Neuronal stem cell (in vitro differentiated cells): ENCODE results near the gene KRTAP10-2.

Experiments
- DNase-seq: peaks from one replicate; pipeline ENCODE4 v3.0.0-alpha.2; 2013; ENCODE audit warnings: low spot score
- H2AFZ ChIP-seq: one replicate; pipeline ENCODE4 v1.6.1; 2013; ENCODE audit warnings: mild to moderate bottlenecking, low read length, inconsistent platforms
- H2AK5ac ChIP-seq: 2 replicates; pipeline ENCODE4 v1.6.1; 2013; ENCODE audit warnings: low read depth, mild to moderate bottlenecking, inconsistent platforms, low read length, moderate library complexity, mixed read lengths
- H2BK120ac ChIP-seq: 2 replicates; pipeline ENCODE4 v1.6.1; 2013; ENCODE audit warnings: low read depth, mild to moderate bottlenecking, inconsistent platforms, low read length, moderate library complexity, mixed read lengths
- H2BK12ac ChIP-seq: one replicate; pipeline ENCODE4 v1.6.1; 2013; ENCODE audit warnings: low read length, inconsistent platforms
- H2BK15ac ChIP-seq: 2 replicates; pipeline ENCODE4 v1.6.1; 2013; ENCODE audit warnings: mild to moderate bottlenecking, low read length, inconsistent platforms, mixed read lengths
- H2BK5ac ChIP-seq: one replicate; pipeline ENCODE4 v1.6.1; 2013; ENCODE audit warnings: inconsistent platforms, mild to moderate bottlenecking, low read length, moderate library complexity
- H3K14ac ChIP-seq: one replicate; pipeline ENCODE4 v1.6.1; 2013; ENCODE audit warnings: low read length, inconsistent platforms
- H3K18ac ChIP-seq: 2 replicates; pipeline ENCODE4 v1.6.1; 2013; ENCODE audit warnings: low read length, inconsistent platforms
- H3K23ac ChIP-seq: 2 replicates; pipeline ENCODE4 v1.6.1; 2013; ENCODE audit warnings: low read depth, mild to moderate bottlenecking, mixed read lengths, low read length, inconsistent platforms; ENCODE audit not compliant: poor library complexity
- H3K27ac ChIP-seq: replicated peaks from 3 replicates; pipeline ENCODE4 v1.5.1; 2013; ENCODE audit warnings: low read length, inconsistent platforms
- H3K27me3 ChIP-seq, 3 experiments: 2 replicates each; pipeline ENCODE4 v1.6.1; 2013; ENCODE audit warnings: low read length in 3 of 3, mild to moderate bottlenecking in 2 of 3, inconsistent platforms in 1 of 3, low read depth in 1 of 3, mixed read lengths in 1 of 3, moderate library complexity in 1 of 3; ENCODE audit not compliant: control insufficient read depth in 3 of 3, insufficient read depth in 3 of 3
- H3K36me3 ChIP-seq, 2 donors: replicated peaks in 1 of 2; 2 replicates each; pipeline ENCODE4 v1.6.1; 2013; ENCODE audit warnings: low read length in 2 of 2; ENCODE audit not compliant: control insufficient read depth in 2 of 2, insufficient read depth in 2 of 2
- H3K4ac ChIP-seq: 2 replicates; pipeline ENCODE4 v1.6.1; 2013; ENCODE audit warnings: inconsistent platforms, mild to moderate bottlenecking, low read length, moderate library complexity
- H3K4me1 ChIP-seq, 2 donors: 1 replicate in 1 of 2; 2 replicates in 1 of 2; pipeline ENCODE4 v1.6.1; 2013; ENCODE audit warnings: low read length in 2 of 2, low read depth in 1 of 2; ENCODE audit not compliant: control insufficient read depth in 2 of 2, insufficient read depth in 1 of 2
- H3K4me2 ChIP-seq: one replicate; pipeline ENCODE4 v1.6.1; 2013; ENCODE audit warnings: mild to moderate bottlenecking, low read length, inconsistent platforms; ENCODE audit not compliant: insufficient read depth, poor library complexity, severe bottlenecking
- H3K4me3 ChIP-seq, 2 donors: 2 replicates each; pipeline ENCODE4 v1.5.1; 2013; ENCODE audit warnings: low read length in 2 of 2, mild to moderate bottlenecking in 2 of 2, inconsistent platforms in 1 of 2, moderate library complexity in 1 of 2
- H3K79me1 ChIP-seq: one replicate; pipeline ENCODE4 v1.6.1; 2013; ENCODE audit warnings: low read depth, mild to moderate bottlenecking, inconsistent platforms, low read length, moderate library complexity
- H3K9ac ChIP-seq: one replicate; pipeline ENCODE4 v1.6.1; 2013; ENCODE audit warnings: mild to moderate bottlenecking, low read depth, low read length, inconsistent platforms; ENCODE audit not compliant: poor library complexity
- H3K9me3 ChIP-seq, 2 donors: replicated peaks in 1 of 2; 2 replicates each; pipeline versions ENCODE3 to v1.6.1; 2013; ENCODE audit warnings: low read length in 2 of 2, mild to moderate bottlenecking in 2 of 2, inconsistent platforms in 1 of 2, low read depth in 1 of 2, mixed read lengths in 1 of 2, moderate library complexity in 1 of 2; ENCODE audit not compliant: control insufficient read depth in 2 of 2, insufficient read depth in 1 of 2
- H4K8ac ChIP-seq: one replicate; pipeline ENCODE4 v1.6.1; 2013; ENCODE audit warnings: low read depth, mild to moderate bottlenecking, inconsistent platforms, low read length, moderate library complexity
- H4K91ac ChIP-seq: one replicate; pipeline ENCODE4 v1.6.1; 2013; ENCODE audit warnings: low read length, low read depth, mild to moderate bottlenecking, inconsistent platforms; ENCODE audit not compliant: poor library complexity
- WGBS, 2 donors: extraction: QIAGEN DNeasy Blood & Tissue Kit; methylation state at CpG; one replicate each; pipeline ENCODE4 v1.1.7; 2013; ENCODE audit warnings: missing lambda C conversion rate in 2 of 2, mixed read lengths in 1 of 2; ENCODE audit not compliant: insufficient read length in 2 of 2, insufficient replicate concordance in 1 of 2; ENCODE audit errors: extremely low coverage in 2 of 2; 5-methylcytosine and 5-hydroxymethylcytosine counted together

Gene KRTAP10-2

GRCh38 chr21:44548922-44549321 lies 2.4 kb downstream of the KRTAP10-2 start:
- Histone ChIP-seq H3K27me3 (no peaks in the 10 kb centered on the region), H2BK120ac (no peak overlapping the region), H3K14ac (no peak overlapping the region), H3K4me3 (no peak overlapping the region), H3K79me1 (no peaks in the 10 kb centered on the region), H2AK5ac (no peak overlapping the region), H3K4me1 (peaks cover 21 to 22% of the 10 kb centered on the region in 2 donors), H2AFZ (peak overlapping the region; percentile 71), H3K4ac (no peak overlapping the region), H3K27ac (peak overlapping the region; percentile 84), H2BK12ac (no peak overlapping the region), H3K9me3 (peaks cover 2 to 3% of the 10 kb centered on the region in 2 donors), H3K9ac (no peak overlapping the region), H2BK15ac (no peak overlapping the region), H2BK5ac (no peak overlapping the region), H3K23ac (no peak overlapping the region), H4K91ac (no peak overlapping the region), H3K36me3 (no peaks in the 10 kb centered on the region), H3K18ac (no peak overlapping the region), H4K8ac (no peak overlapping the region), H3K4me2 (no peak overlapping the region)
- DNase-seq = peak; percentile 41
- WGBS, 2 donors = no CpG with 5 or more reads among the region's 14 CpGs

GRCh38 chr21:44548381-44548780 lies 2.9 kb downstream of the KRTAP10-2 start:
- no CpG with 5 or more reads among the region's 13 CpGs for WGBS, 2 donors
- Histone ChIP-seq H3K14ac (no peak overlapping the region), H3K27ac (peak overlapping the region; percentile 84), H3K4ac (no peak overlapping the region), H3K4me1 (peaks cover 21 to 22% of the 10 kb centered on the region in 2 donors), H2BK15ac (peak overlapping the region; percentile 29), H2AK5ac (peak overlapping the region; percentile 48), H4K91ac (peak overlapping the region; percentile 81), H3K4me2 (no peak overlapping the region), H4K8ac (no peak overlapping the region), H3K9ac (no peak overlapping the region), H3K9me3 (peaks cover 3% of the 10 kb centered on the region in 2 donors), H3K18ac (peak overlapping the region; percentile 83), H3K79me1 (no peaks in the 10 kb centered on the region), H2BK12ac (no peak overlapping the region), H3K4me3 (no peak overlapping the region), H2BK5ac (no peak overlapping the region), H3K23ac (no peak overlapping the region), H2AFZ (peak overlapping the region; percentile 71), H2BK120ac (no peak overlapping the region), H3K36me3 (no peaks in the 10 kb centered on the region), H3K27me3 (no peaks in the 10 kb centered on the region)
- no peak for DNase-seq

GRCh38 chr21:44547656-44548331 lies 3.5 kb downstream of the KRTAP10-2 start:
- H3K9ac ChIP-seq = no peak overlapping the region
- H2BK15ac ChIP-seq = no peak overlapping the region
- H3K27me3 ChIP-seq = no peaks in the 10 kb centered on the region
- no peaks in the 10 kb centered on the region for H3K79me1 ChIP-seq
- no peak overlapping the region for H4K91ac ChIP-seq
- no peak overlapping the region for H2BK120ac ChIP-seq
- H2AK5ac ChIP-seq = peak overlapping the region; percentile 48
- no peak overlapping the region for H3K23ac ChIP-seq
- H3K9me3 ChIP-seq = peaks cover 3% of the 10 kb centered on the region in 2 donors
- no peak overlapping the region for H4K8ac ChIP-seq
- no peak overlapping the region for H3K4ac ChIP-seq
- no peak overlapping the region for H3K4me2 ChIP-seq
- H3K18ac ChIP-seq = peak overlapping the region; percentile 69
- H3K36me3 ChIP-seq = no peaks in the 10 kb centered on the region
- WGBS, 2 donors = no CpG with 5 or more reads among the region's 5 CpGs
- H3K27ac ChIP-seq = no peak overlapping the region
- no peak overlapping the region for H2BK12ac ChIP-seq
- no peak overlapping the region for H2BK5ac ChIP-seq
- H2AFZ ChIP-seq = peak overlapping the region; percentile 71
- no peak overlapping the region for H3K14ac ChIP-seq
- no peak overlapping the region for H3K4me3 ChIP-seq
- peaks cover 21 to 22% of the 10 kb centered on the region in 2 donors for H3K4me1 ChIP-seq
- DNase-seq = no peak

GRCh38 chr21:44544566-44544965 lies 6.7 kb downstream of the KRTAP10-2 start:
- no peak overlapping the region for H3K4me3 ChIP-seq
- no peak overlapping the region for H3K9ac ChIP-seq
- H3K27me3 ChIP-seq = no peaks in the 10 kb centered on the region
- WGBS, 2 donors = no CpG with 5 or more reads among the region's 3 CpGs
- H2AFZ ChIP-seq = no peak overlapping the region
- no peak overlapping the region for H3K4ac ChIP-seq
- no peak for DNase-seq
- H4K8ac ChIP-seq = no peak overlapping the region
- no peak overlapping the region for H2BK15ac ChIP-seq
- H3K23ac ChIP-seq = no peak overlapping the region
- no peak overlapping the region for H4K91ac ChIP-seq
- H3K14ac ChIP-seq = no peak overlapping the region
- no peak overlapping the region for H3K27ac ChIP-seq
- H3K4me2 ChIP-seq = no peak overlapping the region
- H3K36me3 ChIP-seq = no peaks in the 10 kb centered on the region
- no peak overlapping the region for H2BK120ac ChIP-seq
- H2AK5ac ChIP-seq = no peak overlapping the region
- H2BK5ac ChIP-seq = no peak overlapping the region
- peaks cover 8 to 11% of the 10 kb centered on the region in 2 donors for H3K4me1 ChIP-seq
- H2BK12ac ChIP-seq = no peak overlapping the region
- peaks cover 3 to 11% of the 10 kb centered on the region in 2 donors for H3K9me3 ChIP-seq
- no peaks in the 10 kb centered on the region for H3K79me1 ChIP-seq
- H3K18ac ChIP-seq = peak overlapping the region; percentile 19
